Measurements from ENCODE around the gene KDM4E.

The KDM4E gene

DNA sequence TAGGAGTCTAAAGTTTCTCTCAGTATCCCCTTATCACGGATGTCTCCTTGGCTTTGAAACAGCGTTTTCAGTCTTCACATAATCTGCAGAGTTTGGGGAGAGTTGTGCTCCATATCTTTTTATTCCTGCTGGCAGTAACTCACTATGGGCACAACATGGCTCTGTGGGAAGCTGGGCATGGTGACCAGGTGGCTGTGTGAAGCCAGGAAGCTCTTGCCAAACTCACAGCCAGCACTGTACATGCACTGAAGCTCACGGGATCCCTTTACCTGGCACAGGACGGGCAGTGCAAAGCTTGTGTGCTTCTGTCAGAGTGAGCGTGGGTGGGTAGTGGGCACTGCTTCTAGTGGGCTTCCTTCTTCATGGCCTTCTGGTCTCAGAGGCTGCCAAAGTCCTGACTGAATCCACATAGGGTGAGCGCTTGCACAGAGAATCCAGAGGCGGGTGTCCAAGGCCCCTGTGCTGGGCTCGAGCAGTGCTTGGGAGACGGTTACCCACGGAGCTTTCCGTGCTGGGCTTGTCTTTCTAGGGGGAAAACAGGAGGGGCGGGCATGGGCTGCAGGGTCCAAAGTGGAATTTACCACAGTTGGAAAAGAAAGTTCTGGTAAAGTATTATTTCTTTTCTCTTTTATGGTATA, 10.8 kb upstream of the KDM4E start:
- TF ChIP-seq, protein P1, sequence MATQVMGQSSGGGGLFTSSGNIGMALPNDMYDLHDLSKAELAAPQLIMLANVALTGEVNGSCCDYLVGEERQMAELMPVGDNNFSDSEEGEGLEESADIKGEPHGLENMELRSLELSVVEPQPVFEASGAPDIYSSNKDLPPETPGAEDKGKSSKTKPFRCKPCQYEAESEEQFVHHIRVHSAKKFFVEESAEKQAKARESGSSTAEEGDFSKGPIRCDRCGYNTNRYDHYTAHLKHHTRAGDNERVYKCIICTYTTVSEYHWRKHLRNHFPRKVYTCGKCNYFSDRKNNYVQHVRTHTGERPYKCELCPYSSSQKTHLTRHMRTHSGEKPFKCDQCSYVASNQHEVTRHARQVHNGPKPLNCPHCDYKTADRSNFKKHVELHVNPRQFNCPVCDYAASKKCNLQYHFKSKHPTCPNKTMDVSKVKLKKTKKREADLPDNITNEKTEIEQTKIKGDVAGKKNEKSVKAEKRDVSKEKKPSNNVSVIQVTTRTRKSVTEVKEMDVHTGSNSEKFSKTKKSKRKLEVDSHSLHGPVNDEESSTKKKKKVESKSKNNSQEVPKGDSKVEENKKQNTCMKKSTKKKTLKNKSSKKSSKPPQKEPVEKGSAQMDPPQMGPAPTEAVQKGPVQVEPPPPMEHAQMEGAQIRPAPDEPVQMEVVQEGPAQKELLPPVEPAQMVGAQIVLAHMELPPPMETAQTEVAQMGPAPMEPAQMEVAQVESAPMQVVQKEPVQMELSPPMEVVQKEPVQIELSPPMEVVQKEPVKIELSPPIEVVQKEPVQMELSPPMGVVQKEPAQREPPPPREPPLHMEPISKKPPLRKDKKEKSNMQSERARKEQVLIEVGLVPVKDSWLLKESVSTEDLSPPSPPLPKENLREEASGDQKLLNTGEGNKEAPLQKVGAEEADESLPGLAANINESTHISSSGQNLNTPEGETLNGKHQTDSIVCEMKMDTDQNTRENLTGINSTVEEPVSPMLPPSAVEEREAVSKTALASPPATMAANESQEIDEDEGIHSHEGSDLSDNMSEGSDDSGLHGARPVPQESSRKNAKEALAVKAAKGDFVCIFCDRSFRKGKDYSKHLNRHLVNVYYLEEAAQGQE (IDR thresholded peaks at IDR 0.05; ENCODE audit: insufficient read depth in 1 of 2, low read depth in 2 of 2, low read length in 2 of 2): no peak
- TF ChIP-seq TAF1 (IDR thresholded peaks at IDR 0.05; ENCODE audit: borderline replicate concordance, insufficient read depth, low read length): no peak

GRCh38 chr11:95016139-95016538, 8.9 kb upstream of the KDM4E start:
- TF ChIP-seq SIN3A (IDR thresholded peaks at IDR 0.05; ENCODE audit: borderline replicate concordance, insufficient read depth, low read length) (no peak), TAF1 (IDR thresholded peaks at IDR 0.05; ENCODE audit: borderline replicate concordance, insufficient read depth, low read length) (no peak), POLR2AphosphoS5 (IDR thresholded peaks at IDR 0.05; ENCODE audit: low read depth, low read length) (no peak), FOXP2 (optimal IDR thresholded peaks at IDR 0.05; ENCODE audit: borderline replicate concordance, extremely low read depth, extremely low read length, insufficient read depth) (no peak)
- TF ChIP-seq, protein P1 (IDR thresholded peaks at IDR 0.05; ENCODE audit: insufficient read depth in 1 of 2, low read depth in 2 of 2, low read length in 2 of 2): no peak

DNA sequence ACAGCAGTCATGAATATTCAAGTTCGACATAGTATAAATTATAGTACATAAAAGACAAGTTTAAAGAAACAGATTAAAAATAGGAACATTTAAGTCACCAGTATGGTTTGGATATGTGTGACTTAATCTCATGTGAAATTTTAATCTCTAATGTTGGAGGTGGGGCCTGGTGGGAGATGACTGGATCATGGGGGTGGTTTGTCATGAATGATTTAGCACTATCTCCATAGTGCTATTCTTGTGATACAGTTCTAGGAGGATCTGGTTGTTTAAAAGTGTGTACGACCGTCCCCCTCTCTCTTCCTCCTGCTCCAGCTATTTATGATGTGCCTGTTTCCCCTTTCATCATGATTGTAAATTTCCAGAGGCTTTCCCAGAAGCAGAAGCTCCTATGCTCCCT, 3.3 kb downstream of the KDM4E start:
- TF ChIP-seq, protein P1 (IDR thresholded peaks at IDR 0.05; ENCODE audit: insufficient read depth in 1 of 2, low read depth in 2 of 2, low read length in 2 of 2): no peak
- no peak for TF ChIP-seq TAF1 (IDR thresholded peaks at IDR 0.05; ENCODE audit: borderline replicate concordance, insufficient read depth, low read length)
- TF ChIP-seq SIN3A (IDR thresholded peaks at IDR 0.05; ENCODE audit: borderline replicate concordance, insufficient read depth, low read length): no peak
- TF ChIP-seq FOXP2 (optimal IDR thresholded peaks at IDR 0.05; ENCODE audit: borderline replicate concordance, extremely low read depth, extremely low read length, insufficient read depth): no peak
- no peak for TF ChIP-seq POLR2AphosphoS5 (IDR thresholded peaks at IDR 0.05; ENCODE audit: low read depth, low read length)

GRCh38 chr11:95033051-95033450, 8.0 kb downstream of the KDM4E start:
- TF ChIP-seq POLR2AphosphoS5 (IDR thresholded peaks at IDR 0.05; ENCODE audit: low read depth, low read length): no peak
- TF ChIP-seq TAF1 (IDR thresholded peaks at IDR 0.05; ENCODE audit: borderline replicate concordance, insufficient read depth, low read length): no peak
- TF ChIP-seq FOXP2 (optimal IDR thresholded peaks at IDR 0.05; ENCODE audit: borderline replicate concordance, extremely low read depth, extremely low read length, insufficient read depth): no peak
- no peak for TF ChIP-seq SIN3A (IDR thresholded peaks at IDR 0.05; ENCODE audit: borderline replicate concordance, insufficient read depth, low read length)
- TF ChIP-seq, protein P1 (IDR thresholded peaks at IDR 0.05; ENCODE audit: insufficient read depth in 1 of 2, low read depth in 2 of 2, low read length in 2 of 2): no peak

DNA sequence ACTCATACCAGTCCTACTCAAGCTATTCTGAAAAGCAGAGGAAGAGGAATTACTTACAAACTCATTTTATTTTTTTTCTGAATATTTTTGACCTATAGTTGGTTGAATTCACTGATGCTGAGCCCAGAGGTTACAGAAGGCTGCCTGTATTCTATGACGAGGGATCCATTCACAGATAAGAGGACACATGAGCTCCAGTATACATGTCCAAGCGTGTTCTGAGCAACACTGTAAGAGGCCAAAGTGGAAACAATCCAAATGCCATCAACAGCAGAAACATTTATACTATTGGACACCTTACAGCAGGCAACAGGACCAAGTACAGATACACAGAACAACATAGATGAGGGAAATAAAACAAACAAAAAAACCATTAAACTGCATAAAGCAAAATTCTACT, 10.3 kb downstream of the KDM4E start:
- TF ChIP-seq TAF1 (IDR thresholded peaks at IDR 0.05; ENCODE audit: borderline replicate concordance, insufficient read depth, low read length): no peak
- TF ChIP-seq POLR2AphosphoS5 (IDR thresholded peaks at IDR 0.05; ENCODE audit: low read depth, low read length): no peak
- no peak for TF ChIP-seq FOXP2 (optimal IDR thresholded peaks at IDR 0.05; ENCODE audit: borderline replicate concordance, extremely low read depth, extremely low read length, insufficient read depth)
- TF ChIP-seq, protein P1 (IDR thresholded peaks at IDR 0.05; ENCODE audit: insufficient read depth in 1 of 2, low read depth in 2 of 2, low read length in 2 of 2): no peak
- TF ChIP-seq SIN3A (IDR thresholded peaks at IDR 0.05; ENCODE audit: borderline replicate concordance, insufficient read depth, low read length): no peak
